Neural cell (in vitro differentiated cells): ENCODE data around the gene RUNX1.

Experiments
- CTCF ChIP-seq: fragments of 450-650 bp; IDR thresholded peaks from 2 replicates; pipeline ENCODE4 v1.5.1; 2014; ENCODE audit warnings: antibody characterized with exemption, mild to moderate bottlenecking, moderate library complexity; ENCODE audit not compliant: poor library complexity, severe bottlenecking
- EZH2 ChIP-seq: fragments of 200-600, 300-800 bp; shearing (Covaris generic), sonication (generic); IDR thresholded peaks from 2 replicates; pipeline ENCODE4 v1.6.1; 2014; ENCODE audit warnings: antibody characterized with exemption, low read length, borderline replicate concordance, mild to moderate bottlenecking; ENCODE audit not compliant: insufficient read depth, poor library complexity, severe bottlenecking
- RAD21 ChIP-seq: fragments of 450-650 bp; conservative IDR thresholded peaks from 2 replicates; pipeline ENCODE4 v1.6.1; 2014; ENCODE audit warnings: antibody characterized with exemption, mild to moderate bottlenecking, moderate library complexity
- TF ChIP-seq, protein P1 (sequence below): IDR thresholded peaks from 2 replicates; pipeline ENCODE4 v1.6.1; 2012; ENCODE audit warnings: borderline replicate concordance

DNA sequence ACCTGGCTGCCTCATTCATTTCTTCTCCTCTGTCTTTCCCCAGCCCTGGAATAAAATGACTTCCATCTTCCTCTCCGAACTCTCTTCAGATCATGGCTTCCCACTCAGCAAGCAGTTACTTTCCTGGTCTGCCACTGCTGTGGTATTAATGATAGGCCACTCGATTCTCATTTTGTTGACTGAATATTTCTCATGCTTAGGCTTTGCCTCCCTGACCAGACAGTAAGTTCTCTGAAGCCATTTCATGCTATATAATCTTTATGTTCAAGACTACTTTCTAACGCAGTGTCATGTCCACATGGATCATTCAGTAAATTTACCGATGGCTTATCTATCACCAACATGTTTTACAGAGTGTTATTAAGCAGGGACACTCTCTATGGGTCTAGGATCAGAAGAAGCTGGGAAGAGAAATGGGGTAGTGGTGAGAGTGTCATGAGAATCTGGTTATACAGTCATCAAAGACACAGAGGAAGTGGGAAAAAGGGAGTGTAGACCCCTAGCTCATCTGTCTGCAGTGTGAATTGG, 20.6 kb downstream of the RUNX1 start:
- no peak for TF ChIP-seq CTCF
- TF ChIP-seq EZH2 = no peak
- TF ChIP-seq RAD21 = no peak
- TF ChIP-seq, protein P1, sequence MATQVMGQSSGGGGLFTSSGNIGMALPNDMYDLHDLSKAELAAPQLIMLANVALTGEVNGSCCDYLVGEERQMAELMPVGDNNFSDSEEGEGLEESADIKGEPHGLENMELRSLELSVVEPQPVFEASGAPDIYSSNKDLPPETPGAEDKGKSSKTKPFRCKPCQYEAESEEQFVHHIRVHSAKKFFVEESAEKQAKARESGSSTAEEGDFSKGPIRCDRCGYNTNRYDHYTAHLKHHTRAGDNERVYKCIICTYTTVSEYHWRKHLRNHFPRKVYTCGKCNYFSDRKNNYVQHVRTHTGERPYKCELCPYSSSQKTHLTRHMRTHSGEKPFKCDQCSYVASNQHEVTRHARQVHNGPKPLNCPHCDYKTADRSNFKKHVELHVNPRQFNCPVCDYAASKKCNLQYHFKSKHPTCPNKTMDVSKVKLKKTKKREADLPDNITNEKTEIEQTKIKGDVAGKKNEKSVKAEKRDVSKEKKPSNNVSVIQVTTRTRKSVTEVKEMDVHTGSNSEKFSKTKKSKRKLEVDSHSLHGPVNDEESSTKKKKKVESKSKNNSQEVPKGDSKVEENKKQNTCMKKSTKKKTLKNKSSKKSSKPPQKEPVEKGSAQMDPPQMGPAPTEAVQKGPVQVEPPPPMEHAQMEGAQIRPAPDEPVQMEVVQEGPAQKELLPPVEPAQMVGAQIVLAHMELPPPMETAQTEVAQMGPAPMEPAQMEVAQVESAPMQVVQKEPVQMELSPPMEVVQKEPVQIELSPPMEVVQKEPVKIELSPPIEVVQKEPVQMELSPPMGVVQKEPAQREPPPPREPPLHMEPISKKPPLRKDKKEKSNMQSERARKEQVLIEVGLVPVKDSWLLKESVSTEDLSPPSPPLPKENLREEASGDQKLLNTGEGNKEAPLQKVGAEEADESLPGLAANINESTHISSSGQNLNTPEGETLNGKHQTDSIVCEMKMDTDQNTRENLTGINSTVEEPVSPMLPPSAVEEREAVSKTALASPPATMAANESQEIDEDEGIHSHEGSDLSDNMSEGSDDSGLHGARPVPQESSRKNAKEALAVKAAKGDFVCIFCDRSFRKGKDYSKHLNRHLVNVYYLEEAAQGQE = no peak
